Gastroesophageal sphincter (tissue), 4 donors: Measurements from ENCODE around the gene PARG. TPM values are rescaled to one million over a fixed set of nuclear protein-coding genes. Genes with fewer than 3 reads are reported as not detected.
"Not testable (repeated sequence)": the region's sequence is repeated elsewhere in the genome, so short reads cannot be mapped to it uniquely, and the experiment has no call there.

Experiments used
- ATAC-seq: fragments of 150-250 bp; one replicate; pipeline ENCODE4 v1.9.1; 2016; ENCODE audit warnings: mild to moderate bottlenecking, moderate library complexity
- H3K27ac ChIP-seq, 4 donors: fragments of 200-600 bp; sonication (generic) in 3 of 4; 1 replicate in 3 of 4; 2 replicates in 1 of 4; pipeline ENCODE4 v1.5.1; 2016 to 2019
- H3K27me3 ChIP-seq: fragments of 200-600 bp; sonication (generic); one replicate; pipeline ENCODE4 v1.5.1; 2019
- H3K36me3 ChIP-seq, 2 donors: fragments of 200-600 bp; sonication (generic); one replicate each; pipeline ENCODE4 v1.5.1; 2019; ENCODE audit warnings: control low read depth in 1 of 2
- H3K4me1 ChIP-seq, 3 donors: fragments of 200-600 bp; sonication (generic); 1 replicate in 2 of 3; 2 replicates in 1 of 3; pipeline ENCODE4 v1.5.1; 2016 to 2019; ENCODE audit warnings: control low read depth in 2 of 3
- H3K4me3 ChIP-seq, 2 donors: fragments of 200-600 bp; sonication (generic); one replicate each; pipeline ENCODE4 v1.5.1; 2019; ENCODE audit warnings: mild to moderate bottlenecking in 1 of 2, moderate library complexity in 1 of 2
- H3K9me3 ChIP-seq, 3 donors: fragments of 200-600 bp; sonication (generic); one replicate each; pipeline ENCODE4 v1.5.1; 2017 to 2019; ENCODE audit warnings: control low read depth in 2 of 3
- EP300 ChIP-seq: sonication (generic); formaldehyde crosslinking; IDR thresholded peaks from one replicate; pipeline ENCODE4 v1.6.1; 2017; ENCODE audit warnings: antibody characterized with exemption, mild to moderate bottlenecking
- POLR2A ChIP-seq, 2 donors: fragments of 450-650 bp; IDR thresholded peaks; one replicate each; pipeline ENCODE4 v1.6.1; 2017; ENCODE audit warnings: antibody characterized with exemption in 2 of 2, mild to moderate bottlenecking in 2 of 2, moderate library complexity in 1 of 2
- POLR2AphosphoS5 ChIP-seq: sonication (generic); formaldehyde crosslinking; IDR thresholded peaks from one replicate; pipeline ENCODE4 v1.6.1; 2017; ENCODE audit warnings: antibody characterized with exemption
- WGBS, 2 donors: methylation state at CpG; one replicate each; pipeline ENCODE4 v1.1.5; 2018; ENCODE audit warnings: low coverage in 1 of 2; 5-methylcytosine and 5-hydroxymethylcytosine counted together
- small RNA-seq, 4 donors: library from RNA; depleted of rRNA; stranded (forward); fragments of <200 nt; gene quantifications; one replicate each; pipeline ENCODE3, GENCODE V24; 2016
- total RNA-seq, 4 donors: library from RNA; depleted of rRNA; stranded (reverse); fragments of >200 nt; gene quantifications; one replicate each; pipeline ENCODE4 v1.1.0, GENCODE V29; 2016
- TF ChIP-seq, protein P1 (sequence below), 4 experiments: fragments of 200-600 bp in 2 of 4; fragments of 450-650 bp in 2 of 4; sonication (generic) in 1 of 4; IDR thresholded peaks; one replicate each; pipeline ENCODE4 v1.5.1; 2017 to 2019; ENCODE audit warnings: antibody characterized with exemption in 4 of 4, mild to moderate bottlenecking in 2 of 4, moderate library complexity in 2 of 4

Gene PARG
- total RNA-seq, 4 donors from 2014 or later: 24.7 to 47.6 (median 29.0) TPM

DNA sequence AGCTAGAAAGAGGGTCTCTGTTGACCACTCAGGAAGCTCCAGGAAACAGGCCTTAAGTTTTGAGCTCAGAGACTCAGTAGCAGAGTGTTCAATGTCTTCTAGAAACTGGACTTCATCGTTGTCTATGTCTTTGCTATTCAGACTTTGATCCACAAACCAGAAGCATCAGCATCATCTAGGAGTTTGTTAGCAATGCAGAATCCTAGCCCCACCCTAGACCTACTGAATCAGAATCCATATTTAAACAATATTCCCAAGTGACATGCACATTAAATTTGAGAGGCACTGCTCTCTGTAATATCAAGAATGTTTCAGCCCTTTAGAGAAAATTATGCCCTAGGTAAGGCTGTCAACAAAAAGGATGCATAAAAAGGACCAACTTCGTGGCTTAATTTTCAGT lies 166.8 kb downstream of the PARG start:
- Histone ChIP-seq H3K4me1 (no peaks in the 10 kb centered on the region), H3K4me3 (no peak overlapping the region), H3K27me3 (peaks cover 35% of the 10 kb centered on the region), H3K9me3 (no peaks in the 10 kb centered on the region), H3K36me3 (no peaks in the 10 kb centered on the region), H3K27ac (no peak overlapping the region)
- no peak for ATAC-seq
- 63 to 72% methylated on average over 2 of the region's 2 CpGs for WGBS, 2 donors
- TF ChIP-seq EP300 (no peak), POLR2AphosphoS5 (no peak), POLR2A (IDR thresholded peaks at IDR 0.05) (no peak)
- TF ChIP-seq, protein P1, sequence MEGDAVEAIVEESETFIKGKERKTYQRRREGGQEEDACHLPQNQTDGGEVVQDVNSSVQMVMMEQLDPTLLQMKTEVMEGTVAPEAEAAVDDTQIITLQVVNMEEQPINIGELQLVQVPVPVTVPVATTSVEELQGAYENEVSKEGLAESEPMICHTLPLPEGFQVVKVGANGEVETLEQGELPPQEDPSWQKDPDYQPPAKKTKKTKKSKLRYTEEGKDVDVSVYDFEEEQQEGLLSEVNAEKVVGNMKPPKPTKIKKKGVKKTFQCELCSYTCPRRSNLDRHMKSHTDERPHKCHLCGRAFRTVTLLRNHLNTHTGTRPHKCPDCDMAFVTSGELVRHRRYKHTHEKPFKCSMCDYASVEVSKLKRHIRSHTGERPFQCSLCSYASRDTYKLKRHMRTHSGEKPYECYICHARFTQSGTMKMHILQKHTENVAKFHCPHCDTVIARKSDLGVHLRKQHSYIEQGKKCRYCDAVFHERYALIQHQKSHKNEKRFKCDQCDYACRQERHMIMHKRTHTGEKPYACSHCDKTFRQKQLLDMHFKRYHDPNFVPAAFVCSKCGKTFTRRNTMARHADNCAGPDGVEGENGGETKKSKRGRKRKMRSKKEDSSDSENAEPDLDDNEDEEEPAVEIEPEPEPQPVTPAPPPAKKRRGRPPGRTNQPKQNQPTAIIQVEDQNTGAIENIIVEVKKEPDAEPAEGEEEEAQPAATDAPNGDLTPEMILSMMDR (IDR thresholded peaks at IDR 0.05): no peak

GRCh38 chr10:49772944-49773343 lies 168.9 kb downstream of the PARG start:
- not testable (repeated sequence) for H3K27ac ChIP-seq

DNA sequence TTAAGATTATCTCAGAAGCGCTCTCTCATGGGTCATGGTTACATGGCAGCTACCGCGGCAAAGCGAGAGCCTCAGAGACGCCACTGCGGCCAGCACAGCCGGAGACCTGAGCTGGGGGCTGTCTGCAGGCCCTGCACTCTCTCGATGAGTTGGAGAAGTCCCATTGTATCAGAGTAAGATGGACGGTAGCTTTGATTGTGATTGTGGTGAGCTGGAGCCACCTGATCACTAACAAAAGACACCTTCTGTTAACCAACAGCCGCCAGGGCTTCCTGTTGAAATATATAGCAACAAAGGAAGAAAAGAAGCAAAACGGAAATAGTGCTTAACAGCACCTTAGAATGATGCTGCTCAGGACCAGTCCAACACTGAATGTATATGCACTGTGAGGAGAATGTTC lies 170.8 kb downstream of the PARG start:
- not testable (repeated sequence) for H3K36me3 ChIP-seq, H3K4me3 ChIP-seq, ATAC-seq, H3K27ac ChIP-seq, H3K4me1 ChIP-seq
- WGBS, 2 donors: 23 to 25% methylated on average over 3 to 6 of the region's 11 CpGs
- Histone ChIP-seq H3K27me3 (peaks cover 56% of the 10 kb centered on the region), H3K9me3 (peaks cover 0 to 27% (median 0%) of the 10 kb centered on the region in 3 donors)

More at GRCh38 chr10:49772944-49773343, 168.9 kb downstream of the PARG start:
- H3K36me3 ChIP-seq, ATAC-seq, H3K4me3 ChIP-seq, H3K4me1 ChIP-seq: not testable (repeated sequence)
- 41 to 53% methylated on average over 5 of the region's 5 CpGs for WGBS, 2 donors
- Histone ChIP-seq H3K27me3 (peaks cover 39% of the 10 kb centered on the region), H3K9me3 (peaks cover 0 to 11% (median 0%) of the 10 kb centered on the region in 3 donors)

GRCh38 chr10:49769692-49770091 lies 172.1 kb downstream of the PARG start:
- no peak for ATAC-seq
- Histone ChIP-seq H3K9me3 (peaks cover 0 to 28% (median 0%) of the 10 kb centered on the region in 3 donors), H3K27me3 (peaks cover 70% of the 10 kb centered on the region), H3K4me1 (no peaks in the 10 kb centered on the region), H3K4me3 (no peak overlapping the region), H3K27ac (no peak overlapping the region), H3K36me3 (no peaks in the 10 kb centered on the region)
- WGBS, 2 donors: 93 to 97% methylated on average over 8 of the region's 8 CpGs
- no peak for TF ChIP-seq POLR2A (IDR thresholded peaks at IDR 0.05)
- TF ChIP-seq, protein P1 (IDR thresholded peaks at IDR 0.05): no peak
- TF ChIP-seq POLR2AphosphoS5: no peak
- TF ChIP-seq EP300: no peak

DNA sequence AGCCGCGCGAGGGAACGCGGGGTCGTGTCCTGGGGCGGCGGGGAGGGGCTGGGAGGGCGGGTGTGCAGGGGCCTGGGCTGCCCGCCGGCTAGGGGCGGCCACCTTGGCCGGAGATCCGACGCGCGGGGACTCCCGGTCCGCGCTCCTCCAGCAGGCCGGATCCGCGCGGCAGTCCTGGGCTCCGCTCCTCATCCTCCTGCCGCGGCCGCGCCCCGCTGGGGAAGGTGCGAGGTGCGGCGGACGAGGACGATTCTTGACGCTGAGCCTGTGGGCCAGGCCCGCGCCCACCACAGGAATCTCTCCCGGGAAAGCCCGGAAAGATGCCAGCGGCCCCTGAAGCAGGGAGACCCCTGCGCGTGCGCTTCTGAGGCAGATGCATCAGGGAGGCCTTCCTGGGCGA lies 173.1 kb downstream of the PARG start:
- H3K27me3 ChIP-seq: peaks cover 73% of the 10 kb centered on the region
- TF ChIP-seq EP300: no peak
- ATAC-seq: no peak

DNA sequence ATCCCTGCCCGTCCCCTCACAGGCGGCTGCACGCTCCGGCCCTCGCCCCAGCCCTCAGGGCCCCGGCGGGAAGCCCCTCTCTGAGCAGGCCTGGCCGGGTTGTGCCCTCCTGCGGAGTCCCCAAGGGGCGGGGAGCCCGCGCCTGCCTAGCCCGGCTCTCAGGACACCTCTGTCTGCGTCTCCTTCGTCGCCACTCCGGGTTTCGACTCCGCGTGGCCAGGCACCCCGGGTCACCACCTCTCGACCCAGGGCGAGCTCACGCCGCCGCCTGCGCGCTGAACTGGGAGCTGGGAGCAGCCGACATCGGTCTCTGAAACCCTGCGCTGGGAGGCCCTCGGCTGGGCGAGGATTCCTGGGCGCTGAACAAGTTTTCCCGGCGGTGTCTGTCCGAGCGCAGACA lies 173.5 kb downstream of the PARG start:
- WGBS, 2 donors: no CpG with 5 or more reads among the region's 38 CpGs
- no peak for ATAC-seq
- Histone ChIP-seq H3K4me1 (no peaks in the 10 kb centered on the region), H3K27me3 (peaks cover 77% of the 10 kb centered on the region), H3K36me3 (no peaks in the 10 kb centered on the region), H3K4me3 (no peak overlapping the region), H3K9me3 (peaks cover 0 to 28% (median 0%) of the 10 kb centered on the region in 3 donors), H3K27ac (no peak overlapping the region)
- TF ChIP-seq POLR2AphosphoS5 (no peak), EP300 (no peak), POLR2A (IDR thresholded peaks at IDR 0.05) (no peak)
- TF ChIP-seq, protein P1 (IDR thresholded peaks at IDR 0.05): no peak

More for the DNA sequence above, 173.1 kb downstream of the PARG start:
- no peaks in the 10 kb centered on the region for H3K36me3 ChIP-seq
- no peak overlapping the region for H3K27ac ChIP-seq
- no peaks in the 10 kb centered on the region for H3K4me1 ChIP-seq
- no peak overlapping the region for H3K4me3 ChIP-seq
- peaks cover 0 to 28% (median 0%) of the 10 kb centered on the region in 3 donors for H3K9me3 ChIP-seq
- whole genome bisulfite sequencing, 2 donors: no CpG with 5 or more reads among the region's 45 CpGs

Small RNA genes within 50 kb of the gene (small RNA-seq; reads per million reads assigned to genes)
- 0 reads per million in 4 donors for gene RNA5SP317
- 0 reads per million in 4 donors for gene SNORA74C-2

Other genes with a start within 250 kb of the PARG start
- 1 to 10 TPM in 2 of 4 donors, under 1 TPM in 2; 0.62 to 1.8 (median 1.2) TPM for gene OGDHL, start 179.7 kb downstream of the PARG start, total RNA-seq
- gene TIMM23B, start within 50 bp of the PARG start, total RNA-seq: 10 to 100 TPM; 14.1 to 29.8 (median 21.3) TPM
- gene AGAP6, start 46.4 kb upstream of the PARG start, total RNA-seq: 10 to 100 TPM in 2 of 4 donors, 1 to 10 TPM in 2; 4.4 to 19.7 (median 11.4) TPM
- gene WASHC2A, start 125.9 kb upstream of the PARG start, total RNA-seq: 10 to 100 TPM; 30.4 to 44.7 (median 38.6) TPM